SK-N-SH (cell line): ENCODE results near the gene TUBGCP2.

ENCODE experiments used
- CTCF ChIP-seq: fragments of 200-600 bp; sonication (generic); IDR thresholded peaks from 2 replicates; pipeline ENCODE4 v1.6.1; 2017; ENCODE audit warnings: antibody characterized with exemption, mild to moderate bottlenecking, moderate library complexity
- IRF3 ChIP-seq: fragments of 150-350 bp; IDR thresholded peaks from 2 replicates; pipeline ENCODE4 v1.6.1; 2016; ENCODE audit warnings: mild to moderate bottlenecking, low read depth, low read length
- NFIC ChIP-seq: IDR thresholded peaks from 2 replicates; pipeline ENCODE4 v1.4.0; 2012; ENCODE audit warnings: borderline replicate concordance
- RAD21 ChIP-seq: IDR thresholded peaks from 2 replicates; pipeline ENCODE4 v1.6.1; 2012; ENCODE audit warnings: mild to moderate bottlenecking, low read length

GRCh38 chr10:133310789-133311188 is 2.1 kb upstream of the TUBGCP2 start:
- no peak for TF ChIP-seq RAD21
- no peak for TF ChIP-seq NFIC
- TF ChIP-seq CTCF, result no peak
- no peak for TF ChIP-seq IRF3
